Skin of body (tissue), 2 donors: Measurements from ENCODE around the gene IFFO2. TPM values are rescaled to one million over a fixed set of nuclear protein-coding genes. Genes with fewer than 3 reads are reported as not detected.

ENCODE experiments used
- small RNA-seq: library from RNA; depleted of rRNA; stranded (forward); fragments of <200 nt; gene quantifications from one replicate; pipeline ENCODE3, GENCODE V24; 2014; ENCODE audit warnings: low replicate concordance
- total RNA-seq: library from RNA; depleted of rRNA; stranded (reverse); fragments of >200 nt; gene quantifications from one replicate; pipeline ENCODE4 v1.2.3, GENCODE V29; 2014

Gene IFFO2
- total RNA-seq, 1 donor from 2014 or later, result 39.2 TPM

Small RNA genes lying within 50 kb of the gene (small RNA-seq; reads per million reads assigned to genes)
- not detected for gene MIR1290
- gene MIR4695, result not detected

Other genes with a start within 250 kb of the IFFO2 start
- not detected for gene TAS1R2, start 97.0 kb downstream of the IFFO2 start, total RNA-seq
- 8.6 TPM for gene ALDH4A1, start 54.1 kb downstream of the IFFO2 start, total RNA-seq